Fibroblast of lung (primary cell): ENCODE results near the gene PNPLA3.

Experiments used
- CTCF ChIP-seq, 2 donors: IDR thresholded peaks in 1 of 2; conservative IDR thresholded peaks in 1 of 2; 1 replicate in 1 of 2; 2 replicates in 1 of 2; pipeline ENCODE4 v1.5.1; 2011 to 2012; ENCODE audit warnings: low read length in 2 of 2, control low read depth in 1 of 2, inconsistent platforms in 1 of 2, low read depth in 1 of 2, mild to moderate bottlenecking in 1 of 2
- EZH2 ChIP-seq: IDR thresholded peaks from 2 replicates; pipeline ENCODE4 v1.5.1; 2012; ENCODE audit warnings: low read length, control low read depth, mild to moderate bottlenecking; ENCODE audit errors: missing control alignments

- no peak for TF ChIP-seq CTCF (conservative IDR thresholded peaks at IDR 0.05 in 1 of 2, IDR thresholded peaks at IDR 0.05 in 1 of 2; ENCODE audit: low read depth in 1 of 2, low read length in 2 of 2)
- no peak for TF ChIP-seq EZH2
Observed at GRCh38 chr22:43879901-43880540, 43.6 kb upstream of the PNPLA3 start.
